ENCODE results near the gene EFHD1.
"Not testable (repeated sequence)": the region's sequence is repeated elsewhere in the genome, so short reads cannot be mapped to it uniquely, and the experiment has no call there.

The EFHD1 gene

GRCh38 chr2:232621186-232621585, 12.2 kb upstream of the EFHD1 start:
- no peak for DNase-seq (ENCODE audit: low spot score)

GRCh38 chr2:232622563-232622962, 10.8 kb upstream of the EFHD1 start:
- DNase-seq (ENCODE audit: low spot score) = no peak

GRCh38 chr2:232623768-232624765, 9.3 kb upstream of the EFHD1 start:
- no peak for DNase-seq (ENCODE audit: low spot score)

- DNase-seq (ENCODE audit: low spot score) = no peak
Observed at GRCh38 chr2:232626584-232626983, 6.8 kb upstream of the EFHD1 start.

GRCh38 chr2:232628466-232629128, 4.8 kb upstream of the EFHD1 start:
- DNase-seq (ENCODE audit: low spot score) = no peak

- DNase-seq (ENCODE audit: low spot score) = no peak
Observed at GRCh38 chr2:232629129-232629475, 4.3 kb upstream of the EFHD1 start.

GRCh38 chr2:232632229-232632903, 1.0 kb upstream of the EFHD1 start:
- no peak for DNase-seq (ENCODE audit: low spot score)

GRCh38 chr2:232632904-232633412, 446 bp upstream of the EFHD1 start:
- DNase-seq (ENCODE audit: low spot score) = no peak

GRCh38 chr2:232634206-232635150, 1.1 kb downstream of the EFHD1 start:
- DNase-seq (ENCODE audit: low spot score) = no peak

- DNase-seq (ENCODE audit: low spot score) = not testable (repeated sequence)
Observed at GRCh38 chr2:232635376-232635775, 2.0 kb downstream of the EFHD1 start.

GRCh38 chr2:232635820-232636219, 2.4 kb downstream of the EFHD1 start:
- DNase-seq (ENCODE audit: low spot score) = no peak

GRCh38 chr2:232636788-232637420, 3.5 kb downstream of the EFHD1 start:
- peak; percentile 3 for DNase-seq (ENCODE audit: low spot score)

GRCh38 chr2:232637866-232638583, 4.6 kb downstream of the EFHD1 start:
- no peak for DNase-seq (ENCODE audit: low spot score)

GRCh38 chr2:232641153-232641848, 7.9 kb downstream of the EFHD1 start:
- DNase-seq (ENCODE audit: low spot score) = no peak

GRCh38 chr2:232643147-232643425, 9.7 kb downstream of the EFHD1 start:
- DNase-seq (ENCODE audit: low spot score) = no peak

- no peak for DNase-seq (ENCODE audit: low spot score)
Observed at GRCh38 chr2:232643813-232644347, 10.5 kb downstream of the EFHD1 start.

GRCh38 chr2:232645061-232645460, 11.7 kb downstream of the EFHD1 start:
- DNase-seq (ENCODE audit: low spot score) = no peak

- DNase-seq (ENCODE audit: low spot score) = no peak
Observed at GRCh38 chr2:232646726-232647125, 13.3 kb downstream of the EFHD1 start.

- no peak for DNase-seq (ENCODE audit: low spot score)
Observed at GRCh38 chr2:232647261-232647660, 13.9 kb downstream of the EFHD1 start.

- no peak for DNase-seq (ENCODE audit: low spot score)
Observed at GRCh38 chr2:232649033-232649432, 15.6 kb downstream of the EFHD1 start.

All from CD4-positive, alpha-beta T cell treated with Interleukin-15 for 4 hours (primary cell).